Right cardiac atrium (tissue), 5 donors: ENCODE results near the gene SETDB1. TPM values are rescaled to one million over a fixed set of nuclear protein-coding genes. Genes with fewer than 3 reads are reported as not detected.

Experiments
- ATAC-seq, 2 donors: fragments of 200-7000 bp; cut with Tn5 transposase; one replicate each; pipeline versions ENCODE4 v1.8.0 to v1.9.1; 2020; ENCODE audit warnings: moderate library complexity in 2 of 2, mild to moderate bottlenecking in 1 of 2
- DNase-seq, 3 donors: peaks; one replicate each; pipeline ENCODE4 v3.0.0-alpha.2; 2020
- H3K27ac ChIP-seq: one replicate; pipeline ENCODE4 v1.5.1; 2013; ENCODE audit warnings: mild to moderate bottlenecking, low read length, control low read depth, moderate library complexity
- H3K27me3 ChIP-seq: one replicate; pipeline ENCODE4 v1.6.1; 2013; ENCODE audit not compliant: control insufficient read depth, insufficient read depth
- H3K4me1 ChIP-seq: one replicate; pipeline ENCODE4 v1.6.1; 2013; ENCODE audit warnings: low read length; ENCODE audit not compliant: control insufficient read depth, insufficient read depth
- H3K4me3 ChIP-seq: one replicate; pipeline ENCODE4 v1.5.1; 2013; ENCODE audit warnings: low read length, control low read depth
- H3K9me3 ChIP-seq: one replicate; pipeline ENCODE4 v1.6.1; 2013; ENCODE audit warnings: low read length; ENCODE audit not compliant: control insufficient read depth
- WGBS: extraction: QIAGEN DNeasy Blood & Tissue Kit; methylation state at CpG from one replicate; pipeline ENCODE4 v1.1.7; 2013; 5-methylcytosine and 5-hydroxymethylcytosine counted together
- intact Hi-C, 4 donors: fragments of 100-400 bp; cut with DNase I; formaldehyde crosslinking; loops; one replicate each; pipeline versions ENCODE4 v1.11.0 to v1.14.0; 2022 to 2023
- polyA plus RNA-seq: library from polyadenylated mRNA; stranded (reverse); fragments of 200-250 nt; gene quantifications from one replicate; pipeline ENCODE4 v1.2.3, GENCODE V29; 2013
- total RNA-seq, 4 donors: library from RNA; stranded (reverse); fragmentation: NEBNext Ultra II Directional; extraction: Animal tissue kit (Norgen Biotek cat#: 25700); gene quantifications; one replicate each; pipeline ENCODE4 v1.2.1, GENCODE V29; 2021
- donor health status: healthy with polysubstance abuse.
- donor health status: DM: no; HTN: yes; CAD: no.
- donor health status: DM: no; HTN: no; CAD: no.
- donor health status: DM: no; HTN: yes; CAD: no; lungs with severe emphysema.
- donor health status: DM: yes; HTN: yes; CAD: no.

SETDB1 gene
- total and polyA plus RNA-seq, 5 donors: 12.5 to 23.8 (median 19.3) TPM

DNA sequence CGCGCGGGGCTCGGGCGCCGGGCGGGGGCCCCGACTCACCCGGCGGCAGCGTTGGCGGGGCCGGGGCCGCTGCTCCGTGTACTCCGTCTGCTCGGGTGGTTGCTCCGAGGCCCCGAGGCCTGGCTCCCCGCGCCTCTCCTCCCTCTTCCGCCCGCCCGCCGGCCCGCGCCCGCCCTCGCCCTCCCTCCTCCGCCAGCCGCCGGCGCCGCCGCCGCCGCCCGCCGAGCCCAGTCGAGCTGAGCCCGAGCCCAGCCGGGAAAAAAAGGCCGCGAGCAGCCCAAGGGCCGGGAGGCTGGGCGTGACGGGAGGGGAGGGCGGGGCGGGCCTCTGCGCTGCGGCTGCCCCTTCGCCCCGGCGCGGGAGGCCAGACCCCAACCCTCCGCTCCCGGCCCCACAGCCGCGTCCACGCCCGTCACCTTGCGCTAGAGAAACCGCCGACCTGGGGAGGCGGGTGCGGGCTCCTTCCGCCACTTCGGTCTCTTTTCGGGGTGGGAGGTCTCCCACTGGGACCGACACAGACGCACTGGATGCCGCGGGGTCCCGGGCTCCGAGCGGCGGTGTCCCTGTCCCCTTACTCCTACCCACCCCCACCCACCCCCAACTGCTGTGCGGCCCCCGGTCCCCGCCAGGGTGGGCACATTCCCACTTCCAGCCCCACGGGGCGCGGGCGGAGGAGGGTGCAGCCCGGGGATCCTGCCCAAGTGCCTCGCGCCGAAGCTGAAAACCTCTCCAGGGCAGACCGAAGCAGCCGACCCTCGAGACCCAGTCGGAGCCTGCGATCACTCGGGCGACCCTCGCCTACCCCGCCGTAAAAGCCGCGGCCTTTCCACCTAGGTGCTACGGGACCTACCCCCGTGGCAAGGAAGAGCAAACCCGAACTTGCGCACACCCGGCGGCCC lies 48.7 kb downstream of the SETDB1 start, which contains the start of gene CERS2:
CERS2 (minus strand) TSS at position 256 of the 899 bp plus-strand sequence. CDS start 5,745 bp downstream, outside the sequence.
- peak; percentile 74 to 75 for ATAC-seq
- Histone ChIP-seq H3K27me3 (no peaks in the 10 kb centered on the region), H3K9me3 (no peaks in the 10 kb centered on the region), H3K27ac (peak within 1 kb of the TSS; percentile 82), H3K4me3 (peak within 1 kb of the TSS; percentile 81), H3K4me1 (peaks cover 27% of the 10 kb centered on the region)
- WGBS: 5% methylated on average over 94 of the region's 106 CpGs
- intact Hi-C loops: no loop called here
- DNase-seq: peak; percentile 85 to 95 (median 94)

DNA sequence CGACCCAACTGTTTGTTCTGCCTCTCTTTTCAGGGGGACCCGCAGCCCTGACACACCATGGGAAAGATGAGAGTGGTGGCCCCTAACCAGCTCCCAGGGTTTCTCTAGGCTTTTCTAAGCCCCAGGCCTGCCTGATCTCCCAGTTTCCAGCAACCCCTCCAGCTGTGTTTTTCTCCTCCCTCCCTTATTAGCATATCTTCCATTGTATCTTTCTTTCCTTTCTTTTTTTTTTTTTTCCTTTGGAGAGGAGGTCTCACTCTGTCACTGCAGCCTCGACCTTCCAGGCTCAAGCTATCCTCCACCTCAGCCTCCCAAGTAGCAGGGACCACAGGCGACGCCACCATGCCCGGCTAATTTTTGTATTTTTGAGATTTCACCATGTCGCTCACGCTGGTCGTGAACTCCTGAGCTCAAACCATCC lies 50.2 kb downstream of the SETDB1 start:
- ATAC-seq: no peak
- H3K27ac ChIP-seq: no peak overlapping the region

DNA sequence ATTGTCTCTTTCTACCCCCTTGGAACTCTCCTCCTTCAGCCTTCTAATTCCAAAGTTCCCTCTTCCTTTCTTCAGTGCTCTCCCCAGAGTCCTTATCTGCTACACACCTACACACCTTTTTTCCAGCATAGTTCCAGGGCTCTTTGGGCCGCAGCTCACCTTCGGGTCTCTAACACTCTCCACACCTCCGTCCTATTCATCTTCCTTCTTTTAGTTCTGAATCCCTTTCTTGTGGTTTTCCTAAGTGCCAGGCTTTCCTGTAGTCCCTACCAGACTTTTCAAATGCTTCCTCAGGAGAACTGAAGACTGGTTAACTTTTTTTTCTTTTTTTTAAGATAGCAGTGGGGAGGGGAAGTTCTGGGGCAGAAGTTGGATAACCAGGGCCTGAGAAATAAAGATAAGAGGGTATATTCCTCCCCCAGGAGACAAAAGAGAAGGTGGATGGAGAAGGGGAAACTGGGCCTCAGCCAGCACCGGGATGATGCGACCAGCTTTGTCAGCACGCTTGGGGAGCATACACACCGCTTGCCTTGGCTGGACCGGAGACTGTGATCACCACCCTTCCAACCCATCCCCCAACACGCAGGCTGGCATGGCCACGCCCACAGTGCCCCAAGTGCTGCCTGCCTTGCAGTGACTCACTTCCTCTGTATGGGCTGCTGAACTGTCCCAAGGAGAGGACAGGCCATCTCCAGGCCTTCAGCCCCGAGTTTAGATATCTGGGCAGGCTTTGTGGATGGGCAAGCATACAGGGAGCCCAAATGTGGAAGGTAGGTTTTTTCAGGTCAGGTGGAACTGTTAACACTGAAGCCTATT lies 50.9 kb downstream of the SETDB1 start:
- Histone ChIP-seq H3K4me1 (peaks cover 17% of the 10 kb centered on the region), H3K27me3 (no peaks in the 10 kb centered on the region), H3K9me3 (no peaks in the 10 kb centered on the region), H3K4me3 (no peak overlapping the region), H3K27ac (peak overlapping the region; percentile 67)
- DNase-seq (peak; percentile 75 to 92 (median 89)), ATAC-seq (peak; percentile 56 to 61)
- intact Hi-C loops: no loop called here
- 51% methylated on average over 11 of the region's 11 CpGs for WGBS

More for the DNA sequence above, 50.2 kb downstream of the SETDB1 start:
- DNase-seq: no peak
- Histone ChIP-seq H3K9me3 (no peaks in the 10 kb centered on the region), H3K4me3 (no peak overlapping the region), H3K4me1 (peaks cover 20% of the 10 kb centered on the region), H3K27me3 (no peaks in the 10 kb centered on the region)
- 91% methylated on average over 9 of the region's 9 CpGs for WGBS
- intact Hi-C loops: no loop called here

DNA sequence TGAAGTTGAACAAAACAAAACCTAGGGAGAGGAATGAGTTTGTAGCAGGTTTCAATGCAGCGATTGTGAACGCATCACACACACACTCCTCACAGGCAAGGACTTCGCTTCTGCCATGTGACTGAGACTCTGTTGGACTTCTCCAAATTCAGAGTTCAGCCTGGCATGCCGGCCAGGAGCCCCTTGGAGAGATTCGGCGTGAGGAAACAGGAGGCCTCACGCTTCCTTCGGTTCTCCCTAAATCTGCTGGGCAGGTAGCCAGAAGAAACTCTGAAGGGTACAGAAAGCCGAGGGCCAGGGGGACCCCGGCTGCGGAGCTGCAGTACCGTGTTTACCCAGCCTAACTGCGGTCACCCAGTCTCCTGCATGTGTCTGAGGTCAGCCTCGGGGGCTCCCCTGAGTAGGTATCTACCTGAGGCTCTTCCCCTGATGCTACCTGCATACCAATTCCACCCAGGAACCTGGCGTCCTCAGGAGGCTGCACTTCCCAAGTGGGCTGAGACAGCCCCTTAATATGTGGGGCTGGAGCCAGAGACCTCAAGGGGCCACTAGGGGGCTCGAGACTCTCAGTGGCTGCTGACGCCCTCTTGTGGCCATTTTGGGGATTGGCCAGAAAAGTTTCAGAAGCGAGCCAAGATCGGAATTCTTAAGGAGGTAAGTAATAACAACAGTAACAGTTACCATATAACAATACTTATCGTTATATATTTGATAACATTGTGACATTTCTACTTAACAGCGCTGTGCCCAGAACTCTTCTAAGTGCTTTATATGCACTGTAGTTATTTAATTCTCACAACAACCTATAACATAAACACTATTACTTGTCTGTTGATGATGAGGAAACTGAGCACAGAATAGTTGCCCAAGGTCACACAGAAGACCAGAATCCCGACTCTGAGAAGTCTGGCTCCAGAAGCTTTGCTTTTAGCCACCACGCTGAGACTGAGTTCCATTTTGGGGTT lies 53.2 kb downstream of the SETDB1 start:
- DNase-seq (peak; percentile 87 to 94 (median 91)), ATAC-seq (peak; percentile 45 to 61)
- H3K27ac ChIP-seq: peak overlapping the region; percentile 15
- H3K9me3 ChIP-seq: no peaks in the 10 kb centered on the region
- peaks cover 3% of the 10 kb centered on the region for H3K4me1 ChIP-seq
- no peaks in the 10 kb centered on the region for H3K27me3 ChIP-seq
- intact Hi-C loops: no loop called here
- H3K4me3 ChIP-seq: no peak overlapping the region
- WGBS: 18% methylated on average over 23 of the region's 23 CpGs

DNA sequence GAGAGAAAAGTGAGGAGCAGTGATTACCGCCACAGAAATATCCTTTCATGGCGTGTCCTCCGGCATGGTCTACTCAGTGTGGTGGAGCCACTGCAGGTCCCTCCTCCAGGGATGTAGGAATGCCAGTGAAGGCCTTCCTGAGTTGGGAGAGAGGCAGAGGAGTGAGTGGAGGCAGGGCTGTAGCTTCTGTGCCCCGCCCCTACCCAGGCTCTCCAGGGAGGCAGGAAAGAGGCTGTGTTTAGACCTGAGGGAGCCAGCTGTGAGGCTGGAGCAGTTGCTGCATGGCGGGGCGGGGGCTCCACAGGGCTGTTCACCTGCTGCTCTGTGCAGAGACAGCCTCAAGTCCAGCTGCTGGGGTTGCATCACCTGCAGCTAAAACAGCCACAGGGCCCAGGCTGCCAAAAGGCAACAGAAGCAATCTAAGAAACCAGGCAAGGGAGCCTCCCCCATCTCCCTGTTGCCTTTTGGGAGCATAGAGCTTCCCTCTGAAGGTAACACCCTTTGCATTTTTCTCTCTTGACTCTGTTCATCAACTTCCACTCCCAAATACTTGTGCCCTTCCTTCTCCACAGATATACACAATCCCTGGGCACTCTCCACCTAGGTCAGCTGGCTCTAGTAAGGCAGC lies 55.1 kb downstream of the SETDB1 start:
- Histone ChIP-seq H3K4me3 (no peak overlapping the region), H3K4me1 (peaks cover 3% of the 10 kb centered on the region), H3K9me3 (no peaks in the 10 kb centered on the region), H3K27me3 (no peaks in the 10 kb centered on the region), H3K27ac (no peak overlapping the region)
- WGBS: 89% methylated on average over 6 of the region's 6 CpGs
- DNase-seq (no peak), ATAC-seq (no peak)
- intact Hi-C loops: no loop called here

DNA sequence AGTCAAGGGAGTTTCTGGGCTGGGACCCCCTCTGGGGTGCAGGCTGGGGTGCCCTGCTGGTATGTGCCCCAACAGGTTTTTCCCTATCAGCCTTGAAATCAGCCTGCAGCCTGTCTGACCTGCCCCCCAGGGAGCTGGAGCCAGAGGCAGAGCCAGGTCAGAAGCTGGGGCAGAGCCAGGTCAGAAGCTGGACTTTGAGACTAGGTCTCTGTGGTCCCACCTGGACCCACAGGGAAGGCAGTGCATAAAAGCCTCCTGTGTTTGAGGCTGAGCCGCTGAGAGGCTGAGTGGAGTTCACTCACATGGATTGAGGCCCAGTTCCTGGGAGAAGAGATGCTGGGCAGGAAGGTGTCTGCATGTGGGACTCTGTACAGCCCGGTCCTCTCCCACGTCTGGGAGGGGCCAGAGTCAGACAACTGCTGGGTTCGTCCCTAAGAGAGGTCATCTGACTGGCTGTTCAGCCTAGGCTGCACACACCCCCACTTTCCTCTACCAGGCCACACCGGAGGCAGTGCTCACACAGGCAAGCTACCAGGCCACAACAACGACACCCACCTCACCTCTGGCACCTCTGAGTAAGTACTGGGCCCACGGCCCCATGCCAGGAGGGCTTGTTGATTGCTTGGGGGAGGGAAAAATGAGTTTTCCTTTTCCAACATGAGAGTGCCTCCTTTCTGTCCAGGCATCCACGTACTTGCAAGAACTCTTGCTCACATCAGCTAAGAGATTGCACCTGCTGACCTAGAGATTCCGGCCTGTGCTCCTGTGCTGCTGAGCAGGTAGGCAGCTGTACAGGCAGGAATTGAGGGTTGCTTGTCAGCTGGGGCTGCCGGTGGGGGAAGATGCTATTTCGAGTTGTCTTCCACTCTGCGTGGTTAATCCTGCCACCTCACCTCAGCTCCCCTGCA lies 55.9 kb downstream of the SETDB1 start, which contains the start of gene ANXA9:
ANXA9 (plus strand) TSS at position 488 of the 908 bp plus-strand sequence. CDS start 814 bp downstream, outside the sequence.
- Histone ChIP-seq H3K9me3 (no peaks in the 10 kb centered on the region), H3K4me3 (no peak within 1 kb of the TSS), H3K27ac (no peak within 1 kb of the TSS), H3K4me1 (peaks cover 3% of the 10 kb centered on the region), H3K27me3 (no peaks in the 10 kb centered on the region)
- intact Hi-C loops: no loop called here
- WGBS: 74% methylated on average over 12 of the region's 12 CpGs
- no peak for DNase-seq
- no peak for ATAC-seq

DNA sequence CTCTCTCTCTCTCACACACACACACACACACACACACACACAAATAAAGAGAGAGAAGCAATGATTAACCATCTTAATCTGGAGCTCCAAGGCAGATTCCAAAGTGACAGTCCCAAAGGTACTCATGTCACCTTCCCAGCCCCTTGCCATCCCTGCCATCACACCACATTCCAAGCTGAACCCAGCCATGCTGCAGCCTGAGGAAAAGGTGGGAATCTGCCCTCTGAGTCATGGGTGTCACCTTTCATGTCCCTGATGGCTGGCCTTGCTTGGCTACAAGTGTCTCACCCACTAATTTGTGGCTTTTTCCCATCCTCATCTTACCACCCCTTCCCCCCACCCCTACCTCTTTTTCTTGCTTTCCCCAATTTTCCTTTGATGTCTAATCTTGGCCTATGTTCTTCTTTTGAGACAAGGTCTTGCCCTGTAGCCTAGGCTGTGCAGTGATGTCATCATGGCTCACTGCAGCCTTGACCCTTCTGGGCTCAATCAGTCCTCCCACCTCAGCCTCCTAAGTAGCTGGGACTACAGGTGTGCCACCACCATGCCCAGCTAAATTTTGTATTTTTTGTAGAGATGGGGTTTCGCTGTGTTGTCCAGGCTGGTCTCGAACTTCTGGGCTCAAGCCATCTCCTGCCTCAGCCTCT lies 59.1 kb downstream of the SETDB1 start:
- H3K4me3 ChIP-seq: no peak overlapping the region
- H3K27me3 ChIP-seq: no peaks in the 10 kb centered on the region
- H3K27ac ChIP-seq: no peak overlapping the region
- DNase-seq (no peak), ATAC-seq (no peak)
- no peaks in the 10 kb centered on the region for H3K4me1 ChIP-seq
- no peaks in the 10 kb centered on the region for H3K9me3 ChIP-seq
- WGBS: 97% methylated on average over 2 of the region's 2 CpGs
- intact Hi-C loops: no loop called here

DNA sequence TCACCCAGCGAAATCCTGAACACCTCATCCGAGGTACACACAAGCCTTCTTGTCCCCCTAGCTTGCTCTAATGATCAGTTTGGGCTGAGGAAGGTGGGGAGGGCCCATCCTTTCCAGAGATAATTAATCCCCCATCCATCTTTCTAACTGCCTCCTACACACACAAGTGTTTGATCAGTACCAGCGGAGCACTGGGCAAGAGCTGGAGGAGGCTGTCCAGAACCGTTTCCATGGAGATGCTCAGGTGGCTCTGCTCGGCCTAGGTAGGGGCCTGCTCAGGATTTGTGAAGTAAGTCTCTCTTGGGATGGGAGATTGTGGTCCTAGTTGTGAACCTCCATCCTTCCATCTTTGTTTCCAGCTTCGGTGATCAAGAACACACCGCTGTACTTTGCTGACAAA lies 61.8 kb downstream of the SETDB1 start:
- H3K4me3 ChIP-seq: no peak overlapping the region
- intact Hi-C loops: no loop called here
- no peak overlapping the region for H3K27ac ChIP-seq
- H3K4me1 ChIP-seq: no peaks in the 10 kb centered on the region
- DNase-seq: no peak
- no peaks in the 10 kb centered on the region for H3K9me3 ChIP-seq
- H3K27me3 ChIP-seq: no peaks in the 10 kb centered on the region
- ATAC-seq: no peak
- WGBS: 87% methylated on average over 7 of the region's 7 CpGs

DNA sequence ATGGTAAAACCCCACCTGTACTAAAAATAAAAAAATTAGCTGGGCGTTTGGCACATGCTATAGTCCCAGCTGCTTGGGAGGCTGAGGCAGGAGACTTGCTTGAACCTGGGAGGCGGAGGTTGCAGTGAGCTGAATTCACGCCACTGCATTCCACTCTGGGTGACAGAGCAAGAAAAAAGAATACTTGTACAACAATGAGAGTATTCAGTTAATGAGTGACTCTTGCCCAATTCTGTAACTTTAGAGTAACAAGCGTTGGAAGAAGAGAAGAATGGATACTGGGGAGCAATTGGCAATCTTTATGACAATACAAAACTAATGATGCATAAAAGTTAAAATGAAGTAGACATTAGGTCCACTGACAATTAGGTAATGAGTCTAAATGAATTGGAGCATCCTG lies 66.5 kb downstream of the SETDB1 start:
- DNase-seq (no peak), ATAC-seq (no peak)
- H3K9me3 ChIP-seq: no peaks in the 10 kb centered on the region
- H3K4me3 ChIP-seq: no peak overlapping the region
- intact Hi-C loops: no loop called here
- H3K4me1 ChIP-seq: no peaks in the 10 kb centered on the region
- 80% methylated on average over 4 of the region's 4 CpGs for WGBS
- H3K27ac ChIP-seq: no peak overlapping the region
- H3K27me3 ChIP-seq: no peaks in the 10 kb centered on the region
